Liver (tissue), 9 donors: ENCODE data around the gene CD2. TPM values are rescaled to one million over a fixed set of nuclear protein-coding genes. Genes with fewer than 3 reads are reported as not detected.

Source experiments
- DNase-seq: peaks from one replicate; pipeline ENCODE4 v3.0.0-alpha.2; 2017; ENCODE audit warnings: low spot score
- H3K27ac ChIP-seq, 2 donors: one replicate each; pipeline ENCODE4 v1.7.0; 2013; ENCODE audit warnings: inconsistent platforms in 2 of 2, low read length in 2 of 2, control low read depth in 1 of 2, low read depth in 1 of 2, mild to moderate bottlenecking in 1 of 2
- H3K27me3 ChIP-seq, 4 donors: one replicate each; pipeline versions ENCODE4 v1.6.1 to v1.7.0; 2013; ENCODE audit warnings: low read length in 3 of 4, inconsistent platforms in 1 of 4, mild to moderate bottlenecking in 1 of 4, moderate library complexity in 1 of 4; ENCODE audit not compliant: control insufficient read depth in 4 of 4, insufficient read depth in 4 of 4
- H3K36me3 ChIP-seq, 4 donors: one replicate each; pipeline versions ENCODE4 v1.6.1 to v1.7.0; 2013; ENCODE audit warnings: low read length in 3 of 4, mild to moderate bottlenecking in 3 of 4, low read depth in 1 of 4, moderate library complexity in 1 of 4; ENCODE audit not compliant: control insufficient read depth in 4 of 4, insufficient read depth in 3 of 4
- H3K4me1 ChIP-seq, 4 donors: one replicate each; pipeline versions ENCODE4 v1.6.1 to v1.7.0; 2013; ENCODE audit warnings: low read length in 3 of 4, mild to moderate bottlenecking in 3 of 4, moderate library complexity in 1 of 4; ENCODE audit not compliant: control insufficient read depth in 4 of 4, insufficient read depth in 4 of 4
- H3K4me3 ChIP-seq, 3 donors: one replicate each; pipeline versions ENCODE4 v1.6.1 to v1.7.0; 2013; ENCODE audit warnings: low read length in 3 of 3, control low read depth in 1 of 3, low read depth in 1 of 3, mild to moderate bottlenecking in 1 of 3
- H3K9ac ChIP-seq, 2 donors: one replicate each; pipeline ENCODE4 v1.7.0; 2013; ENCODE audit warnings: low read length in 2 of 2, mild to moderate bottlenecking in 2 of 2, moderate library complexity in 2 of 2, control low read depth in 1 of 2, low read depth in 1 of 2
- H3K9me3 ChIP-seq, 4 donors: one replicate each; pipeline versions ENCODE4 v1.6.1 to v1.7.0; 2013; ENCODE audit warnings: low read length in 3 of 4; ENCODE audit not compliant: control insufficient read depth in 4 of 4
- FOXA1 ChIP-seq: IDR thresholded peaks from 2 replicates; pipeline ENCODE4 v1.6.1; 2016; ENCODE audit warnings: antibody characterized with exemption
- HNF4A ChIP-seq, 2 donors: conservative IDR thresholded peaks; 2 replicates each; pipeline ENCODE4 v1.6.1; 2016; ENCODE audit warnings: antibody characterized with exemption in 2 of 2, mild to moderate bottlenecking in 2 of 2
- HNF4G ChIP-seq: IDR thresholded peaks from 2 replicates; pipeline ENCODE4 v1.6.1; 2016; ENCODE audit warnings: antibody characterized with exemption
- JUND ChIP-seq, 2 donors: IDR thresholded peaks; 2 replicates each; pipeline ENCODE4 v1.6.1; 2016; ENCODE audit warnings: antibody characterized with exemption in 2 of 2
- NR2F2 ChIP-seq: IDR thresholded peaks from 2 replicates; pipeline ENCODE4 v1.6.1; 2016; ENCODE audit warnings: antibody characterized with exemption
- RAD21 ChIP-seq, 2 donors: IDR thresholded peaks; 2 replicates each; pipeline ENCODE4 v1.6.1; 2016; ENCODE audit warnings: antibody characterized with exemption in 2 of 2, mild to moderate bottlenecking in 2 of 2
- RXRA ChIP-seq, 2 donors: IDR thresholded peaks; 2 replicates each; pipeline ENCODE4 v1.6.1; 2017 to 2018; ENCODE audit warnings: antibody characterized with exemption in 2 of 2, mild to moderate bottlenecking in 1 of 2
- TAF1 ChIP-seq: conservative IDR thresholded peaks from 2 replicates; pipeline ENCODE4 v1.6.1; 2016; ENCODE audit warnings: antibody characterized with exemption, mild to moderate bottlenecking
- YY1 ChIP-seq: IDR thresholded peaks from 2 replicates; pipeline ENCODE4 v1.6.1; 2016; ENCODE audit warnings: antibody characterized with exemption, mild to moderate bottlenecking
- WGBS: extraction: QIAGEN DNeasy Blood & Tissue Kit; methylation state at CpG from one replicate; pipeline ENCODE4 v1.1.7; 2013; 5-methylcytosine and 5-hydroxymethylcytosine counted together
- polyA plus RNA-seq, 2 donors: library from polyadenylated mRNA; stranded (reverse) in 1 of 2; unstranded in 1 of 2; fragments of 200-250 nt in 1 of 2; fragments of >200 nt in 1 of 2; fragmentation: Nextera tagmentation in 1 of 2; extraction: Ambion mirVana in 1 of 2; gene quantifications; one replicate each; pipeline versions ENCODE4 v1.2.1 to v1.2.3, GENCODE V29; 2013 to 2015
- total RNA-seq, 2 donors: library from RNA; depleted of rRNA; stranded (reverse); fragments of >200 nt; gene quantifications; one replicate each; pipeline ENCODE4 v1.2.3, GENCODE V29; 2014
- TF ChIP-seq, protein P1 (sequence below): IDR thresholded peaks from 2 replicates; pipeline ENCODE4 v1.6.1; 2016; ENCODE audit warnings: antibody characterized with exemption
- TF ChIP-seq, protein P2 (sequence below): IDR thresholded peaks from 2 replicates; pipeline ENCODE4 v1.6.1; 2016; ENCODE audit warnings: antibody characterized with exemption
- TF ChIP-seq, protein P3 (sequence below): IDR thresholded peaks from 2 replicates; pipeline ENCODE4 v1.6.1; 2016; ENCODE audit warnings: antibody characterized with exemption, mild to moderate bottlenecking
- TF ChIP-seq, protein P4 (sequence below): fragments of 150-350 bp; IDR thresholded peaks from 2 replicates; pipeline ENCODE4 v1.5.1; 2017; ENCODE audit warnings: improper control_type of control experiment, low read depth, low read length; ENCODE audit not compliant: missing input control
- donor health status: healthy.
- donor health status: healthy.
- donor health status: healthy.
- donor health status: healthy.
- donor health status: healthy.

CD2 gene
- total and polyA plus RNA-seq, 4 donors: 0.28 to 1.5 (median 0.89) TPM

DNA sequence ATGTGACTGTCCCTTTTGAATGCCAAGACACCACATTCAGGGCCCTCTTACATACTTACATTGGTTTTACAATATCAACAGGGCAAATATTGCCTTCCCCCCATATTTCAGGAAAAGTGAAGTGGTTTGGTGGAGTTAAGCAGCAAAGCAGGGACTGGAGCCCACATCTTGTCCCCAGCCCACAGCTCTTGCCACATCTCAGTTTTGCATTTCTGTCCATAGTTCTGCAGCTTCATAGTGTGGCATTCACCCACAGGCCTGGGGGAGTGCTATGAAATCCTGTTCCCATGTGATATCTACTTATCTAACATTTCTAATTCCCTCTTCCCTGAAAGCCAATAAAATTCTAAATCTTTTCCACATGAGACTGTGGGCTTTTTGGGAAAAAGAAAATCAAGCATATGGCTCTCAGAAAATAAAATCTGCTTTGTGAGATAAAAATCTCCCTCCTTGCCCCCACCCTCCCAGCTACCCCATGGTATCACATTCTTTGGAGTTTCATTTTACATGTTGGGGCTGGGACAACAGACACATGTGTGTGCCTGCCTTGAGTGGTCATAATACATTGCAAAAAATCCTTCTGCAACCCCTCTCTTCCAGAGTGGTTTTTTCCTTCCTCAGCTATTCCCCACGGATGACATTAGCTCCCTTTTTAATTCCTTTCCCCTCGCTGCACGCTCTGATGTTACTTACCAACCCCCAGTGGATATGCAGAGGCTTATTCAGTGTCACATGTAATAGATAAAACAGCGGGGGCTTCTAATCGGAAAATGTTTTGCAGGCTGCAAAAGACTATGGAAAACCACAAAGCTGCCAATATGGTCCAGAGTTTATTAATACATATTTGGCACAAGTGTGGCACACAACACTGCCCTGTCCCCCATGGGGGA lies 20.5 kb upstream of the CD2 start:
- DNase-seq: no peak
- Histone ChIP-seq H3K27ac (no peak overlapping the region), H3K36me3 (no peaks in the 10 kb centered on the region), H3K27me3 (peaks cover 0 to 5% (median 0%) of the 10 kb centered on the region in 4 donors), H3K4me1 (no peaks in the 10 kb centered on the region), H3K4me3 (no peak overlapping the region), H3K9ac (no peak overlapping the region), H3K9me3 (no peaks in the 10 kb centered on the region)
- 89% methylated on average over 5 of the region's 5 CpGs for WGBS
- TF ChIP-seq, protein P1, sequence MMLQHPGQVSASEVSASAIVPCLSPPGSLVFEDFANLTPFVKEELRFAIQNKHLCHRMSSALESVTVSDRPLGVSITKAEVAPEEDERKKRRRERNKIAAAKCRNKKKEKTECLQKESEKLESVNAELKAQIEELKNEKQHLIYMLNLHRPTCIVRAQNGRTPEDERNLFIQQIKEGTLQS: no peak
- TF ChIP-seq JUND (IDR thresholded peaks at IDR 0.05) (no peak), RAD21 (IDR thresholded peaks at IDR 0.05) (no peak), HNF4A (conservative IDR thresholded peaks at IDR 0.05) (no peak), TAF1 (no peak), YY1 (no peak)

DNA sequence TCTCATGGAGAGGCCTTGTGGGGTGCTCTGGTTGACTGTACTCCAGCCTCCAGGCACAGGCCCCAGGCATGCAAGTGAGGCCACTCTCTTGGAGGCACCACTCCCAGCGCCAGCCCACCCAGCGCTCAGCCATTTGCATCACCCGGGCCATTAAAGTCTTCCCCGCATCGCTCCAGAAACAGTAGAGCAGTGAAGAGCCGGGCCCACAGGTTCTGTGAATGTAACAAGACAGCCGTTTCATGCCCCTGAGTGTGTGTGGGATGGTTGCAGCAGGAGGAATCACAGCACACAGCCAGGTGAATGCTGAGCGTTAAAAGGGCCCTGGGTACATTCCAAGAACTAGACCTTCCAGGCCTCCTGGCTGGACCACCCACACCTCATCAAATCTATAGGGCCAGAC lies 19.0 kb upstream of the CD2 start:
- no peak for DNase-seq
- TF ChIP-seq, protein P2, sequence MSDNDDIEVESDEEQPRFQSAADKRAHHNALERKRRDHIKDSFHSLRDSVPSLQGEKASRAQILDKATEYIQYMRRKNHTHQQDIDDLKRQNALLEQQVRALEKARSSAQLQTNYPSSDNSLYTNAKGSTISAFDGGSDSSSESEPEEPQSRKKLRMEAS: no peak
- TF ChIP-seq, protein P3, sequence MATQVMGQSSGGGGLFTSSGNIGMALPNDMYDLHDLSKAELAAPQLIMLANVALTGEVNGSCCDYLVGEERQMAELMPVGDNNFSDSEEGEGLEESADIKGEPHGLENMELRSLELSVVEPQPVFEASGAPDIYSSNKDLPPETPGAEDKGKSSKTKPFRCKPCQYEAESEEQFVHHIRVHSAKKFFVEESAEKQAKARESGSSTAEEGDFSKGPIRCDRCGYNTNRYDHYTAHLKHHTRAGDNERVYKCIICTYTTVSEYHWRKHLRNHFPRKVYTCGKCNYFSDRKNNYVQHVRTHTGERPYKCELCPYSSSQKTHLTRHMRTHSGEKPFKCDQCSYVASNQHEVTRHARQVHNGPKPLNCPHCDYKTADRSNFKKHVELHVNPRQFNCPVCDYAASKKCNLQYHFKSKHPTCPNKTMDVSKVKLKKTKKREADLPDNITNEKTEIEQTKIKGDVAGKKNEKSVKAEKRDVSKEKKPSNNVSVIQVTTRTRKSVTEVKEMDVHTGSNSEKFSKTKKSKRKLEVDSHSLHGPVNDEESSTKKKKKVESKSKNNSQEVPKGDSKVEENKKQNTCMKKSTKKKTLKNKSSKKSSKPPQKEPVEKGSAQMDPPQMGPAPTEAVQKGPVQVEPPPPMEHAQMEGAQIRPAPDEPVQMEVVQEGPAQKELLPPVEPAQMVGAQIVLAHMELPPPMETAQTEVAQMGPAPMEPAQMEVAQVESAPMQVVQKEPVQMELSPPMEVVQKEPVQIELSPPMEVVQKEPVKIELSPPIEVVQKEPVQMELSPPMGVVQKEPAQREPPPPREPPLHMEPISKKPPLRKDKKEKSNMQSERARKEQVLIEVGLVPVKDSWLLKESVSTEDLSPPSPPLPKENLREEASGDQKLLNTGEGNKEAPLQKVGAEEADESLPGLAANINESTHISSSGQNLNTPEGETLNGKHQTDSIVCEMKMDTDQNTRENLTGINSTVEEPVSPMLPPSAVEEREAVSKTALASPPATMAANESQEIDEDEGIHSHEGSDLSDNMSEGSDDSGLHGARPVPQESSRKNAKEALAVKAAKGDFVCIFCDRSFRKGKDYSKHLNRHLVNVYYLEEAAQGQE: no peak
- TF ChIP-seq HNF4A (conservative IDR thresholded peaks at IDR 0.05) (no peak), FOXA1 (no peak), HNF4G (no peak)
- TF ChIP-seq, protein P1: no peak
- Histone ChIP-seq H3K9ac (no peak overlapping the region), H3K4me3 (no peak overlapping the region), H3K4me1 (no peaks in the 10 kb centered on the region), H3K9me3 (no peaks in the 10 kb centered on the region), H3K27me3 (peaks cover 0 to 5% (median 0%) of the 10 kb centered on the region in 4 donors), H3K36me3 (no peaks in the 10 kb centered on the region), H3K27ac (no peak overlapping the region)
- WGBS: 91% methylated on average over 8 of the region's 8 CpGs

DNA sequence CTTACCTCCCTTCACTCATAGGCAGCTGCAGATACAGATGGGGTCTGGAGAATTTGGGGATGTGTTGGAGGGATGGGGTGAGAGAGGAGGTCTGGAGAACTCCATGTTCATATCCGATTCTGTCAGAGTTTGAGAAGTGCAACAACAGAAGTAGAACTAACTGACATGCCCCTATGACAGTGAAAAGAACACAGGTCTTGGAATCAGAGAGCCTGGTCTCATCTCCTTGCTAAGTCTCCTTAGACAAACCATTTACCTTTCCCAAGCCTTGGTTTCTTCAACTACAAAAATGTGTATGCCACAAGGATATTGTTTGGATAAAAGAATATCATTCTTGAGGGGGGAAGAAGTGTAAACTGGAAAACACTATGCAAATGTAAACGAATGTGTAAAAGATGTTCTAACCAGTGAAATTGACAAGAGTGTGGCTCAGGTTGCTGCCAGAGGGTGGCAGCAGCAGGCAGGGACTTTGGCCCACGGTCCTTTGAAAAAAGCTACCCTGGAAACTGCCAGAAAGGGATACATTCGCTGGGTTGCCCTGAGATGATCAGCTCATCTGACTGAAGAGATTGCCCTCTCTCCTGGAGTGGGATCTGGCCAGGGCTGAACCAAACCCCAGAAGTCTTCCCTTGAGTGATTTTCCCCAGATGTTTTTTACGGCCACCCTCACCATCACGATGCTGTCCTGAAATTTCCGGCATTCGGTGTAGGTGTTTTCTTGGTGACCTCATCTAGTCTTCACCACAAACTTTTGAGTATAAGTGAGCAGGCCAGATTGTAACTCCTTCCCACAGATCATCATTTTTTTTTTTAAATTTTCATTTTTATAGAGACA lies 17.0 kb upstream of the CD2 start:
- no peaks in the 10 kb centered on the region for H3K9me3 ChIP-seq
- no peak overlapping the region for H3K9ac ChIP-seq
- H3K36me3 ChIP-seq: no peaks in the 10 kb centered on the region
- WGBS: 46% methylated on average over 8 of the region's 8 CpGs
- no peak overlapping the region for H3K4me3 ChIP-seq
- TF ChIP-seq RAD21 (IDR thresholded peaks at IDR 0.05) (peak; percentile 93 to 97), RXRA (IDR thresholded peaks at IDR 0.05) (no peak), HNF4A (conservative IDR thresholded peaks at IDR 0.05) (peak; percentile 66 to 79), NR2F2 (no peak), HNF4G (peak; percentile 27)
- TF ChIP-seq, protein P4, sequence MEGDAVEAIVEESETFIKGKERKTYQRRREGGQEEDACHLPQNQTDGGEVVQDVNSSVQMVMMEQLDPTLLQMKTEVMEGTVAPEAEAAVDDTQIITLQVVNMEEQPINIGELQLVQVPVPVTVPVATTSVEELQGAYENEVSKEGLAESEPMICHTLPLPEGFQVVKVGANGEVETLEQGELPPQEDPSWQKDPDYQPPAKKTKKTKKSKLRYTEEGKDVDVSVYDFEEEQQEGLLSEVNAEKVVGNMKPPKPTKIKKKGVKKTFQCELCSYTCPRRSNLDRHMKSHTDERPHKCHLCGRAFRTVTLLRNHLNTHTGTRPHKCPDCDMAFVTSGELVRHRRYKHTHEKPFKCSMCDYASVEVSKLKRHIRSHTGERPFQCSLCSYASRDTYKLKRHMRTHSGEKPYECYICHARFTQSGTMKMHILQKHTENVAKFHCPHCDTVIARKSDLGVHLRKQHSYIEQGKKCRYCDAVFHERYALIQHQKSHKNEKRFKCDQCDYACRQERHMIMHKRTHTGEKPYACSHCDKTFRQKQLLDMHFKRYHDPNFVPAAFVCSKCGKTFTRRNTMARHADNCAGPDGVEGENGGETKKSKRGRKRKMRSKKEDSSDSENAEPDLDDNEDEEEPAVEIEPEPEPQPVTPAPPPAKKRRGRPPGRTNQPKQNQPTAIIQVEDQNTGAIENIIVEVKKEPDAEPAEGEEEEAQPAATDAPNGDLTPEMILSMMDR: peak; percentile 84
- no peaks in the 10 kb centered on the region for H3K4me1 ChIP-seq
- H3K27me3 ChIP-seq: no peaks in the 10 kb centered on the region
- H3K27ac ChIP-seq: no peak overlapping the region
- DNase-seq: peak; percentile 48
